ENCODE measurements around the gene NHSL2.

NHSL2 gene

GRCh38 chrX:72029483-72030411 lies 119.1 kb downstream of the NHSL2 start:
- Mint-ChIP-seq H3K36me3 (no peaks in the 10 kb centered on the region), H3K9me3 (no peaks in the 10 kb centered on the region), H3K4me1 (no peaks in the 10 kb centered on the region), H3K27ac (no peak overlapping the region), H3K27me3 (peaks cover 8% of the 10 kb centered on the region), H3K4me3 (no peak overlapping the region)
- no peak for ATAC-seq

- ATAC-seq = no peak
- H3K27ac Mint-ChIP-seq = no peak overlapping the region
- no peak overlapping the region for H3K4me3 Mint-ChIP-seq
- H3K36me3 Mint-ChIP-seq = no peaks in the 10 kb centered on the region
- H3K27me3 Mint-ChIP-seq = peaks cover 8% of the 10 kb centered on the region
- H3K4me1 Mint-ChIP-seq = no peaks in the 10 kb centered on the region
- no peaks in the 10 kb centered on the region for H3K9me3 Mint-ChIP-seq
These were observed 119.8 kb downstream of the NHSL2 start for GRCh38 chrX:72030431-72030830.

GRCh38 chrX:72031118-72031517 lies 120.5 kb downstream of the NHSL2 start:
- Mint-ChIP-seq H3K36me3 (no peaks in the 10 kb centered on the region), H3K9me3 (no peaks in the 10 kb centered on the region), H3K4me3 (no peak overlapping the region), H3K4me1 (no peaks in the 10 kb centered on the region), H3K27ac (no peak overlapping the region), H3K27me3 (peaks cover 8% of the 10 kb centered on the region)
- no peak for ATAC-seq

- ATAC-seq = no peak
These were observed 121.0 kb downstream of the NHSL2 start for GRCh38 chrX:72031634-72032033.

GRCh38 chrX:72037601-72038000 lies 127.0 kb downstream of the NHSL2 start:
- Mint-ChIP-seq H3K27me3 (peaks cover 8% of the 10 kb centered on the region), H3K4me3 (no peak overlapping the region), H3K4me1 (no peaks in the 10 kb centered on the region), H3K36me3 (peaks cover 7% of the 10 kb centered on the region), H3K9me3 (peaks cover 3% of the 10 kb centered on the region), H3K27ac (no peak overlapping the region)
- no peak for ATAC-seq

More at GRCh38 chrX:72031634-72032033, 121.0 kb downstream of the NHSL2 start:
- H3K4me1 Mint-ChIP-seq = no peaks in the 10 kb centered on the region
- peaks cover 13% of the 10 kb centered on the region for H3K27me3 Mint-ChIP-seq
- H3K27ac Mint-ChIP-seq = no peak overlapping the region
- peaks cover 4% of the 10 kb centered on the region for H3K36me3 Mint-ChIP-seq
- no peak overlapping the region for H3K4me3 Mint-ChIP-seq
- H3K9me3 Mint-ChIP-seq = peaks cover 3% of the 10 kb centered on the region

- Mint-ChIP-seq H3K27ac (no peak overlapping the region), H3K4me3 (no peak overlapping the region), H3K27me3 (peaks cover 8% of the 10 kb centered on the region), H3K36me3 (peaks cover 7% of the 10 kb centered on the region), H3K9me3 (peaks cover 3% of the 10 kb centered on the region), H3K4me1 (no peaks in the 10 kb centered on the region)
- ATAC-seq = no peak
These were observed 127.4 kb downstream of the NHSL2 start for GRCh38 chrX:72038016-72038415.

- Mint-ChIP-seq H3K36me3 (peaks cover 7% of the 10 kb centered on the region), H3K9me3 (peaks cover 3% of the 10 kb centered on the region), H3K27me3 (peaks cover 8% of the 10 kb centered on the region), H3K4me3 (no peak overlapping the region), H3K4me1 (no peaks in the 10 kb centered on the region), H3K27ac (no peak overlapping the region)
- no peak for ATAC-seq
These were observed 128.2 kb downstream of the NHSL2 start for GRCh38 chrX:72038868-72039267.

GRCh38 chrX:72040506-72040905 lies 129.9 kb downstream of the NHSL2 start:
- no peak overlapping the region for H3K4me3 Mint-ChIP-seq
- peaks cover 3% of the 10 kb centered on the region for H3K9me3 Mint-ChIP-seq
- H3K27me3 Mint-ChIP-seq = peaks cover 8% of the 10 kb centered on the region
- ATAC-seq = no peak
- no peaks in the 10 kb centered on the region for H3K4me1 Mint-ChIP-seq
- H3K27ac Mint-ChIP-seq = no peak overlapping the region
- H3K36me3 Mint-ChIP-seq = peaks cover 7% of the 10 kb centered on the region

- Mint-ChIP-seq H3K4me3 (no peak overlapping the region), H3K4me1 (no peaks in the 10 kb centered on the region), H3K9me3 (peaks cover 3% of the 10 kb centered on the region), H3K27ac (no peak overlapping the region), H3K36me3 (peaks cover 7% of the 10 kb centered on the region), H3K27me3 (peaks cover 8% of the 10 kb centered on the region)
- ATAC-seq = no peak
These were observed 130.5 kb downstream of the NHSL2 start for GRCh38 chrX:72041176-72041575.

GRCh38 chrX:72041871-72042851 lies 131.5 kb downstream of the NHSL2 start:
- Mint-ChIP-seq H3K9me3 (no peaks in the 10 kb centered on the region), H3K4me1 (no peaks in the 10 kb centered on the region), H3K27me3 (no peaks in the 10 kb centered on the region), H3K4me3 (no peak overlapping the region), H3K27ac (no peak overlapping the region), H3K36me3 (no peaks in the 10 kb centered on the region)
- no peak for ATAC-seq

GRCh38 chrX:72042852-72043248 lies 132.2 kb downstream of the NHSL2 start:
- Mint-ChIP-seq H3K4me1 (no peaks in the 10 kb centered on the region), H3K36me3 (no peaks in the 10 kb centered on the region)

GRCh38 chrX:72043636-72044035 lies 133.0 kb downstream of the NHSL2 start:
- no peak for ATAC-seq
- Mint-ChIP-seq H3K27ac (no peak overlapping the region), H3K27me3 (no peaks in the 10 kb centered on the region), H3K4me1 (peaks cover 2% of the 10 kb centered on the region), H3K4me3 (no peak overlapping the region), H3K36me3 (no peaks in the 10 kb centered on the region), H3K9me3 (no peaks in the 10 kb centered on the region)

More at GRCh38 chrX:72042852-72043248, 132.2 kb downstream of the NHSL2 start:
- H3K27ac Mint-ChIP-seq = no peak overlapping the region
- no peaks in the 10 kb centered on the region for H3K9me3 Mint-ChIP-seq
- H3K4me3 Mint-ChIP-seq = no peak overlapping the region
- ATAC-seq = no peak
- no peaks in the 10 kb centered on the region for H3K27me3 Mint-ChIP-seq

- Mint-ChIP-seq H3K4me3 (no peak overlapping the region), H3K27me3 (no peaks in the 10 kb centered on the region), H3K36me3 (no peaks in the 10 kb centered on the region), H3K4me1 (peaks cover 6% of the 10 kb centered on the region), H3K9me3 (no peaks in the 10 kb centered on the region), H3K27ac (no peak overlapping the region)
- no peak for ATAC-seq
These were observed 134.5 kb downstream of the NHSL2 start for GRCh38 chrX:72045141-72045540.

- Mint-ChIP-seq H3K9me3 (no peaks in the 10 kb centered on the region), H3K36me3 (no peaks in the 10 kb centered on the region), H3K27me3 (no peaks in the 10 kb centered on the region), H3K27ac (no peak overlapping the region), H3K4me3 (no peak overlapping the region), H3K4me1 (peaks cover 6% of the 10 kb centered on the region)
- no peak for ATAC-seq
These were observed 135.1 kb downstream of the NHSL2 start for GRCh38 chrX:72045552-72046277.

- Mint-ChIP-seq H3K4me3 (no peak overlapping the region), H3K36me3 (no peaks in the 10 kb centered on the region), H3K27ac (no peak overlapping the region), H3K4me1 (peaks cover 6% of the 10 kb centered on the region), H3K27me3 (no peaks in the 10 kb centered on the region), H3K9me3 (no peaks in the 10 kb centered on the region)
- no peak for ATAC-seq
These were observed 135.8 kb downstream of the NHSL2 start for GRCh38 chrX:72046447-72046846.
